Myocyte (in vitro differentiated cells): ENCODE measurements around the gene MAPK9. TPM values are rescaled to one million over a fixed set of nuclear protein-coding genes. Genes with fewer than 3 reads are reported as not detected.

Experiments
- total RNA-seq: library from RNA; depleted of rRNA; stranded (reverse); fragments of >200 nt; gene quantifications from 2 replicates; pipeline ENCODE4 v1.2.3, GENCODE V29; 2014

Gene MAPK9
- total RNA-seq, 1 donor from 2014 or later = 20.5 TPM

Other genes with a start within 250 kb of the MAPK9 start
- gene RNF130, start 220.3 kb downstream of the MAPK9 start, total RNA-seq = 32.4 and 36.8 TPM in 2 replicates
- 0.68 TPM in 1 of 2 replicates, not detected in the other for gene RASGEF1C, start 82.9 kb downstream of the MAPK9 start, total RNA-seq
- 11.2 and 13.8 TPM in 2 replicates for gene GFPT2, start 61.3 kb upstream of the MAPK9 start, total RNA-seq
- 8.0 and 14.5 TPM in 2 replicates for gene CNOT6, start 202.3 kb upstream of the MAPK9 start, total RNA-seq